ENCODE measurements around the gene TMEM239.

DNA sequence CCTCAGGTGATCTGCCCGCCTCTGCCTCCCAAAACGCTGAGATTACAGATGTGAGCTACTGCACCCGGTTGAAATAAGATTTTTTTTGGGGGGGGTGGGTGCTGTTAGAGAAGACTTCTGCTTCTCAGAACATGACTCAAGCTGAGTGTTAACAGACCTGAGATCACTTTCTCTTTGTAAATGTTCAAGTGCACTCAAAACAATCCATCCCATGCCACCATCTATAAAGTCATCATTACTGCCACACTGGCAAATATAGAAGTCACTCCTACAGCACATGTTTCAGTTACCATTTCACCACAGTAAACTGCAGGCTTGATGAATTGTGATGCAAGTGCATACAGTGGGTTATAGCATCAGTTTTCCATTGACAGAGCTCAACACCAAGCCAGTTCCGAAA lies 33.4 kb downstream of the TMEM239 start:
- no peak for TF ChIP-seq POLR2A (IDR thresholded peaks at IDR 0.05)
- TF ChIP-seq, protein P1, sequence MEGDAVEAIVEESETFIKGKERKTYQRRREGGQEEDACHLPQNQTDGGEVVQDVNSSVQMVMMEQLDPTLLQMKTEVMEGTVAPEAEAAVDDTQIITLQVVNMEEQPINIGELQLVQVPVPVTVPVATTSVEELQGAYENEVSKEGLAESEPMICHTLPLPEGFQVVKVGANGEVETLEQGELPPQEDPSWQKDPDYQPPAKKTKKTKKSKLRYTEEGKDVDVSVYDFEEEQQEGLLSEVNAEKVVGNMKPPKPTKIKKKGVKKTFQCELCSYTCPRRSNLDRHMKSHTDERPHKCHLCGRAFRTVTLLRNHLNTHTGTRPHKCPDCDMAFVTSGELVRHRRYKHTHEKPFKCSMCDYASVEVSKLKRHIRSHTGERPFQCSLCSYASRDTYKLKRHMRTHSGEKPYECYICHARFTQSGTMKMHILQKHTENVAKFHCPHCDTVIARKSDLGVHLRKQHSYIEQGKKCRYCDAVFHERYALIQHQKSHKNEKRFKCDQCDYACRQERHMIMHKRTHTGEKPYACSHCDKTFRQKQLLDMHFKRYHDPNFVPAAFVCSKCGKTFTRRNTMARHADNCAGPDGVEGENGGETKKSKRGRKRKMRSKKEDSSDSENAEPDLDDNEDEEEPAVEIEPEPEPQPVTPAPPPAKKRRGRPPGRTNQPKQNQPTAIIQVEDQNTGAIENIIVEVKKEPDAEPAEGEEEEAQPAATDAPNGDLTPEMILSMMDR (IDR thresholded peaks at IDR 0.05 in 4 of 5, conservative IDR thresholded peaks at IDR 0.05 in 1 of 5) = no peak
